G401.6 (cell line): ENCODE measurements around the gene PARVB.
"Not testable (repeated sequence)": the region's sequence is repeated elsewhere in the genome, so short reads cannot be mapped to it uniquely, and the experiment has no call there.

Experiments used
- FAIRE-seq: peaks from 2 replicates; lab custom pipeline; 2012; peaks lifted over from hg19 to GRCh38; lab: Jason Lieb, UNC

Gene PARVB

DNA sequence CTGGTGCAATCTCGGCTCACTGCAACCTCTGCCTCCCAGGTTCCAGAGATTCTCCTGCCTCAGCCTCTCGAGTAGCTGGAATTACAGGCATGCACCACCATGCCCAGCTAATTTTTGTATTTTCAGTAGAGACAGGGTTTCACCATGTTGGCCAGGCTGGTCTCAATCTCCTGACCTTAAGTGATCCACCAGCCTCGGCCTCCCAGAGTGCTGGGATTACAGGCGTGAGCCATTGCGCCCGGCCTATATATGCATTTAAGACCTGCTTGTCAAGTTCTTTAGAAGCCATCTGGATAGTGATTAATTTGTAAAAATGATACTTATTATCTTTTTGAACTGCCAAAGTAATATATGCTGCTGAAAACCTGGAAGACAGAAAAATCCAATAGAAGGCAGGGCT lies 86.6 kb downstream of the PARVB start:
- not testable (repeated sequence) for FAIRE-seq

- no peak for FAIRE-seq
Measured at GRCh38 chr22:44111562-44112155, 87.6 kb downstream of the PARVB start.

- FAIRE-seq, result no peak
Measured at GRCh38 chr22:44112191-44112590, 88.1 kb downstream of the PARVB start.

DNA sequence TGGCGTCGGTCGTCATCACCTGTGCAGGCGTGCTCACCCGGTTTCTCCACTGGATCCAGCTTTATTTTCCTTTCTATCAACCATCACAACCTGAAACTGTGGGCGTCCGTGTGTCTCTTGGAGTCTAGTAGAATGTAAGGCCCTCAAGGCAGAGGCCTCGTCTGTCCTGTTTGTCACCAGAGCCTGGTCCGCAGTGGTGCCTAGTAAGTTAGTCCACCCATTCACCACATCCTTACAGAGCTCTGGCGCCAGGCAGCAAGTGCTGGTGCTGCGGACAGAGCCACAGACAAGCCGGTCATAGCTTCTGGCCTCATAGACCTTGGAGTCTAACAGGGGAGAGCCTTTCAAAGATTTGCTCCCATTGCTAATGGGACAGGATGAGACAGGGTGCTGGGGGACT lies 92.2 kb downstream of the PARVB start:
- FAIRE-seq, result no peak

DNA sequence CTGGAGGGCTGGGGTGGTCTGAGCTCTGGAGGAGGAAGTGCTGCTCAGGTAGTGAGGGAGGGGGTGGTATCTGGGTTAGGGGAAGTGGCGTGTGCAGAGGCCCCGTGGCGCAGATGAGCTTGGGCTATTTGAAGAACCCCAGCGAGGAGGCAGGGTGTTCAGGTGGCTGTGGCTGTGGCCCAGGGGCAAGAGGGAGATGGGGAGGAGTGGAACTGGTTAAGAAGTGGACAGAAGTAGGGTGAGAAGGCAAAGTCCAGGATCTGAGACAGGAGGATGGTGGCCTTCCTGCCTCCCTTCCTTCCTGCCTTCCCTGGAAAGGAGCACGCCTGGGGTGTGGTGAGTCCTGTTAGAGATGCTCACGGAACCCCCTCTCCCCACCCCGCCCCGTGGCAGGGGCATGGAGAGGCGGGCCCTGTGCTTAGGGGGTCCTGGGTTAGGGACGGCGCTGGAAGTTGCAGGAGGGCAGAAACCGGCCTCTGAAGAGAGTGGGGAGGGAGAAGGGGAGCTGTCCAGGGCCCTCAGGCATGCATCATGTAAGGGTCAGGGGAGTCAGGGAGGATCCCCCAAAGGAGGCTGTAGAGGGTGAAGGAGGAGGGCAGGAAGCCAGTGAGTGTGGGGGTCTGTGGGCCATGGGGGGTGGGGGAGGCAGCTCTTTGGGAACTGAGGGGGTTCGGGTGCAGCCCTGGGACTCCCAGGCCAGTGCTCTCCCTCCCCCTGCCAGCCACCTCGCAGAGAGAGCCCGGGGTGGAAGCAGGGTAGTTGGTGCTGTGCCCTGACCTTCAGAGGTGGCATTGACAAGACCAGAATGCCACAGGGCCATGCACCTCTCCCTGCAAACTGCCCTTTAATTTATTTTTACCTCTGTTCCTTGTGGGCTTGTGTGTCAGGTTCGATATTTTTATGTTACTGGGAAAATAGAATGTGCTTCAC lies 92.9 kb downstream of the PARVB start:
- FAIRE-seq, result no peak

DNA sequence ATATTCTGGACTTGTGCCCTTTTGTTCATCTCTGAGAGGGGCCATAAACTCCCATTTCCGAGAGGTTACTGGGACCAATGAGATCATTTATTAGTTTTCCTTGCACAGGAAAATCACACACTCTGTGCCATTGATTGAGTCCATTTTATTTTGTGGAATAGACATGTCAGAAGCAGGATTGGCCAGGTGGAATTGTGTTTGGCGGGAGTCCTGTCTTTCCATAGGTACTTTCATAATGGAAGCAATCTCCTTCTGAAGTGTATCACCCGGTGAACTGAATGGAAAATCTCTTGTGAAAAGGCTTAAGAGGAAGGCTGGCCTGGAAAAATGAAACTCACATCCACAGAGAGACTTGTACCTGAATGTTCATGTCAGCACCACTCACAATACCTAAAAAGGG lies 93.6 kb downstream of the PARVB start:
- no peak for FAIRE-seq

GRCh38 chr22:44118645-44119315 lies 94.7 kb downstream of the PARVB start:
- no peak for FAIRE-seq

DNA sequence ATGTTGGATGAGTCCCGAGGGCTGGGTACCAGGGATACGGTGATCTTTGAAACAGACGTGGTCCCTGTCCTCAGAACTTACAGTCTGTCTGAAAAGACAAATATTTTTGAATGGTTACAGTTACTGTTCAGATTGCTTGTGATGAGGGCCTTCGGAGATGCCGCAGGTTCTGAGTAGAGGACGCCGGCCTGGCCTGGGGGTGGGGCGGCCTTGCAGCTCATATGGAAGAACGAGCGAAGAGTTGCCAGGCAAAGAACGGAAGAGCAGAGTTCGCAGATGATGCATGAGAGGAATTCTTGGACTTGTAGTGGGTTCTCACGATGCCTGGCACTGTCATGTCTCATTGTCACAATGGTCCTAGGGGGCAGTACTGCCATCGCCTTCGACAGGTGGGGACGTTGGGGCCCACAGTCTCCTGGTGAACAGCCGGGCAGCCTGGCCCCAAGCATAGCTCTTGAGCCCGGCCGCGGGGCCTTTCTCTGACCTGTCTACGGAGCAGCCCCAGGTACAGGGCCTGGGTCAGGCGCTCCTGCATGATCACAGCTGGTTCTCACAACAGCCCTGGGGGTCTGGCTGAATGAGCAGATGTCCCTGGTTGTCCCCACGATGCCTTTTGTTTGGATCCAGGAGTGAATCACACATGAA lies 95.7 kb downstream of the PARVB start:
- no peak for FAIRE-seq

- FAIRE-seq, result no peak
Measured at GRCh38 chr22:44120314-44120704, 96.2 kb downstream of the PARVB start.

- FAIRE-seq, result no peak
Measured at GRCh38 chr22:44125421-44125820, 101.3 kb downstream of the PARVB start.

- FAIRE-seq, result no peak
Measured at GRCh38 chr22:44126807-44127206, 102.7 kb downstream of the PARVB start.

DNA sequence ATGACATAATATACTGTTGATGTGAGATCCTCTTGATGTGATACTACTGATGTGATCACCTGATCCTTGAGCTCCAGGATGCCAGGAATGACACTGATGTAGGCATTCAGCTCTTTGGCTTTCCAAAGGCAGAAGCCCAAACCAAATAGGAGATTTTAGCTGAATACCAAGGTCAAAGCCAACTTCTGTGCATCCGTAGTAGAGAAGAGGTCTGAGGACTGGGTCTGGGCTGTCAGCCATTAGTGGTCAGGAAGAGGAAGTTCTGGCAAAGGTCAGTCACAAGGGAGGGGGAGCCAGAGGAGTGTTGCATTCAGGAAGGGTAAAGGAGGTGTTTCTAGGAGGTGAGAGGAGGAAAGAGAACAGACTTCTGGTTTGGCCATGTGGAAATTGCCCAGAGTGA lies 103.3 kb downstream of the PARVB start:
- no peak for FAIRE-seq

DNA sequence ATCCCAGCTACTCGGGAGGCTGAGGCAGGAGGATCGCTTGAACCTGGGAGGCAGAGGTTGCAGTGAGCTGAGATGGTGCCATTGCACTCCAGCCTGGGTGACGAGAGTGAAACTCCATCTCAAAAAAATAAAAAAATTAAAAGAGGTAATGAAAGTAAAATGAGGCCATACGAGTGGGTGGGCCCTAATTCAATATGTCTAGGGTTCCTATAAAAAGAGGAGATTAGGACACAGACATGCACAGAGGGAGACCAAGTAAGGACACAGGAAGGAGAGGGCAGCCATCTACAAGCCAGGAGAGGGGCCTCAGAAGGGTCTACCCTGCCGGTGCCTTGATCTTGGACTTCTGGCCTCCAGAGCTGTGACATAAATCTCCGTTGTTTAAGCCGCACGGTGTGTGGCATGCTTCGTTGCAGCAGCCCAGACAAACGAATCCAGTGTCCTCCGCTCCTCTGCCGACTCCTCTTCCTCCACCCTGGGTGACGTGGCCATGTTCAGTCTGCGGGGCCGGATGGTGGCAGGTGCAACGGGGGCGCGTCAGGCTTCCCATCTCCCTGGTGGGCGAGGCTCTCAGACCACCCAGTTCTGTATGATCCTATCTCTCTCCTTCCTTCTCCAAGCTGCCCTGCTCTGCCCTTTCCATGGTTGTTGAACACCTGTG lies 105.0 kb downstream of the PARVB start:
- no peak for FAIRE-seq

DNA sequence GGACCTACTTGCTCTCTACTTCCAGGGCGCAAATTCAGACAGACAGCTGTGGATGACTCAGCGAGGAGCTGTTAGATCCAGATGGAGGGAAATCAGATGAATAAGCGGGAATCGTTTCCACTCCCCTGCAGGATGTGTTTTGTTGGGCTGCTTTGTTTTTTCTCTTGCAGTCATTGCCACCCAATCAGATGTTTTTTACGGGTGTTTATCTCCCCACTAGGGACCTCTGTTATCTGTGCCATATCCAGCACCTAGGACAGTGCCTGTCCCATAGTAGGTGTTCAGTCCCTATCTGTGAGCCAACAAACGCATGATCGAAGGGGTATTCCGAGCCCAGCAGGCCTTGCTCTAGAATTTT lies 105.5 kb downstream of the PARVB start:
- no peak for FAIRE-seq

- FAIRE-seq, result no peak
Measured at GRCh38 chr22:44130076-44130711, 106.1 kb downstream of the PARVB start.

- no peak for FAIRE-seq
Measured at GRCh38 chr22:44131412-44131811, 107.3 kb downstream of the PARVB start.

DNA sequence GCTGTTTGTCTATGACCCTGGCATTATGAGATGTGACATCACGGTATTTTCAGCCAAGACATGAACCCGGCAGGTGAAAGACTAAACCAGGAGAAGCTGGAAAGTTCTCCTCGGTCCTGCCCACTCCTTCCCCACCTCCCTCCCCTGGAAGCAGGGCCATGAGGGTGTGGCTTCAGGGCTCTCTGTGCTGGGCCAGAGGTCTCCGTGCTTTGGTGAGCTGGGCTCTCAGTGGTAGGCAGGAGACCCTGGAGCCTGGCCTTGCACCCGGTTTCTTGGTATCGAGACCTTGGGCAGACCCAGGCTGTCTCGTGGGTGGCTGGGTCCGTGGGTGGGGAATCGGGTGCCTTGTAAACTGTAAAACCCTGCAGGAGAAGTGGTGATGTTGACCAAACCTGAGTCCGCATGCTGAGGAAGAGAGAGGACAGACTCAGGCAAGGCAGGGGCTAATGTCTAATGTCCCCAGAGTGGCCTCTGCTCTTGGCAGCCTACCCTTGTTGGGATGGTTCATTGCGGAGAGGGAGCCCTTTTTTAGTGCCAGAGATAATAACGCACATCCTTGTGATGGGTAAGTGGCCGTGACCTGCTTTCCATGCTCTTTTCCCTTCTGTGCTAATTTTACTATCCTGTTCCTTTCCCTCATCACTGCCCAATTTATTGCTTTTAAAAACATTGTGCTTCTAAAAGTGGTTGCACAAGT lies 108.0 kb downstream of the PARVB start:
- FAIRE-seq, result no peak

DNA sequence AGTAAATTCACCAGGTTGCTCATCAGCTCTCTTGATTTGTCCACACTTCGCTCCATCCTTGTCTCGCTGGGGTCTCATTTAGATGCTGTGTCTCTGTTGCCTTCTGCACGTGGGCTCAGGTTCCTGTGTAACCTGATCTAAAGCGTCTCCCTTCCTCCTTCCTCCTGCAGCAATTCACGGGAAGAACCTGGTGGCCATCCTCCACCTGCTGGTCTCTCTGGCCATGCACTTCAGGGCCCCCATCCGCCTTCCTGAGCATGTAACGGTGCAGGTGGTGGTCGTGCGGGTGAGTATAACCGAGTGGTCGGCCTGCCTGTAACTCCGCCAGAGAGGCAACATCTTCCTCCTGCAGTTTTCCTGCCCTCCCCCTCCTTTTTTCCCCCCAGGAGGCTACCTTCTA lies 108.6 kb downstream of the PARVB start:
- no peak for FAIRE-seq

DNA sequence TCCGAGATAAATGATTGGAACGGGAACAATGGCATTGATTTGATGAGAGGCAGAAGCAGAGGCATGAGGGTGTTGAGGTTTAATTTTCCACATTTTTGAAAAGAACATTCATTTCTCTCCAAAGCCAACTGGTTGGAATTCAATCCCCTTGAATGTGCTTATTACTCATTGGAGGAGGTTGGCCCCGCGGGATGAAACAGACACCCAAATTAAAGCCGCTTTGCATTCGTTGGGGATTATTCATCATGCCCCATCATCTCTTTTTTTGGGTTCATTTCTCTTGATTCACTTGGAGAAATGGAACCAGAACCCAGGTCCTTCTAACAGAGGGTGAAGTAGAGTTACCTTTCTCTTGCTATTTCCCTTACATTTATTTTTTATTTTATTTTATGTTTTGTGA lies 109.1 kb downstream of the PARVB start:
- FAIRE-seq, result no peak

DNA sequence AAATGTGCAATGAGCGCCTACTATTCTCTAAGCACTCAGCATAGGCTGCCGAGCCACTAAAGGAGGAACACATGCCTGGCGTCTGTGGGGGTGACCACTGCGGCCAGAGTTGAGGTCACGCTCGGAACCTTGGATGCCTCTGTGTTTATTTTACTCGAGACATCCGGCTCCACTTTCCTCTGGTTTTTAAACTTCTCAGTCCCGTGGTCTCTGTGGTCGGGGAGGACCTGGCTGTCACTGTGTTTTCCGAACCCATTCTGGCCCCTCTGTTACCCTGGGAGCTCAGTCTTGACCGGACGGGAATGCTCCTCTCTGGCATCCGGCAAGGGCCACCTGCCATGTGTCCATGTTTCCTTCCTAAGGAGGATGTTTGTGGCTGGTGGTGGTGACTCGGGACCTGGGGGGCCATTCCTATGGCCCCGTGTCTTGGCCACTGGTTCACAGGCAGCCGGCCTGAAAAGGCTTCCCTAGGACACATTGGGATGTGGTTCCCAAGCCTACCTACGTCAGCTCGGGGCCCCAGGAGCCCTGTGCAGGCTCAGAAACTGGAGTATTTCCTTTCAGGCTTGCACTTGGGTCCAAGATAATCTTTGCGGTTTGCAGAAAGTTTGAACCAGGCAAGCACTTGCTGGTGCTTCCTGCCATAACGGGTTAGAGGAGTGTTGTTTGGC lies 109.9 kb downstream of the PARVB start:
- no peak for FAIRE-seq

DNA sequence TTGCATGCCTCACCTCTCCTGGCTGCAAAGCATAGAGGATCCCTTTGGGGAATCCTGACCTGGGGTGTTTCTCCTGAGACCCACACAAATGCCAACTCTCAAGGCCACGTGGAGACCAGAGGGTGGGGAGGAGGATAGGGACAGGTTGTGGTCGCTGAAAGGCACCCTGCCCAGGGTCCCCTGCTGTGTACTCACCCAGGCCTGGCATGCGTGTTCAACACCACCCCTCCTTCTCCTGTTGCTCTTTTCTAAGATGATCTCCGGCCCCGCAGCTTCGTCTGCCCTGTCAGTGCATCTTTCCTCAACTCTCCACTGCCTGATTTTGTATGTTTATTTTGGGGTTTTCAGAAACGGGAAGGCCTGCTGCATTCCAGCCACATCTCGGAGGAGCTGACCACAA lies 112.0 kb downstream of the PARVB start:
- FAIRE-seq, result no peak
